Islet of Langerhans (tissue), 1 donor: ENCODE results near the gene AIF1.

Source experiments
- FAIRE-seq: peaks from one replicate; lab custom pipeline; 2011; peaks lifted over from hg19 to GRCh38; lab: Jason Lieb, UNC

AIF1 gene

DNA sequence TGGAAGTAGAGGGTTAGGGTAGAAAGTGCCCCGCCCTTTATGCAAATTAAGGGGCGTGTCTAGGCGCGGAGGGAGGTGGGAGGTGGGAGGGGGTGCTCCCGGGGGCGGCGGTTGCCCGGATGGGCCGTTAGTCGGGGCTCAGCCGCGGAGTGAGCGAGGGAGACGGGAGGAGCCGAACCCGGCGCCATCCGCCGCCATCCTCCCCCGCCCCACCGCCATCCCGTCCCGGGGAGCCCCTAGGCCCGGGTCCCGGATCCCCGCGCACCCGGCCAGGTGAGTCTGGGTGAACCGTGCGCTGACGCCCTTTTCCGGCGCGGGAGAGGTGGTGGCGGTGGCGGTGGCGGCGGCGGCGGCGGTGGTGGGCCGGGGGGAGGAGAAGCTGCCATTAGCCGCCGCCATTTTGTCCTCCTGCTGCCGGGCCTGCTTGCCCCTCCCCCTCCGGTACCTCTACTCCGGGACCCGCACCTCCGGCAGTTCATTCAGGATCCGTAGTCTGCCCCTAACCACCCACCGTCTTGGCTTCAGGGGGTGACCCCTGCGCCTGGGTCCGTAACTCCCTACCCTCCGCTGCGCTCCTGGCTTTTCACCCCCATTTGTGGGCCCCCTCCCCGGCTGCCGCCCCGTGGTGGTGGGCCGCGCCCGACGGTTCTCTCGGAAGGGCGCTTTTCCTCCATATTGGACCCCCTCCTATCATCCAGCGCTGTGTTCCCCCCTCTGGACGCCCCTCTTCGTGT, 5.7 kb downstream of the AIF1 start, which contains the start of gene PRRC2A:
PRRC2A (plus strand) TSS at position 130 of the 734 bp plus-strand sequence. CDS start 2,075 bp downstream, outside the sequence.
- no peak for FAIRE-seq

DNA sequence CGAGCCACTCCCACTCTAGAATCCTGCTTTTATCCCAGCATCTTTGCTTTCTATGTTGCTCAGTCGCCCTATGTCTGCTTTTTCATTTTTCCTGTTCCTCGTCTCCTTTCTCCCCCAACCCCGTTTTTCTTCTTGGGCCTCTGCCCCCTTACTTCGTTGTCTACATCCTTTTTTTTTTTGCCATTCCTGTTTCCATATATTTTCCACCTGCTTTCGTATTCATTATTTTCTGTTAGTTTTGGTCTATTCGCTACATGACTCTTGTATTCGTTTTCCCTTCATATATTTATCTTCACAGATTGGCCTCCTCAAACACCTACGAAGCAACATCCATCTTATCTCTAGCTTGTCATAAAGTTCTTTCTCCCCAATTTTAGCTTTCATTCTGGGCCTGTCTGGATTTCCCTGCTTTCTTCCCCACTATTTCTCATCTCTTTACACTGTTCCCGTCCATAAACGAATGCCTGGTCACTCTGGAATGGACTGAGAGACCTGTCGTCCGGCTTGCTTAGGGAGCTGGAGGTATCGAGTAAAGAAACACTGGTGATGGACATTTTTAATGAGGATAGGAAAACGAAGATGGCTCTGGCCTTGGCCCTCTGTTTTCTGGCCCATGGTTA, 6.4 kb downstream of the AIF1 start:
- no peak for FAIRE-seq

DNA sequence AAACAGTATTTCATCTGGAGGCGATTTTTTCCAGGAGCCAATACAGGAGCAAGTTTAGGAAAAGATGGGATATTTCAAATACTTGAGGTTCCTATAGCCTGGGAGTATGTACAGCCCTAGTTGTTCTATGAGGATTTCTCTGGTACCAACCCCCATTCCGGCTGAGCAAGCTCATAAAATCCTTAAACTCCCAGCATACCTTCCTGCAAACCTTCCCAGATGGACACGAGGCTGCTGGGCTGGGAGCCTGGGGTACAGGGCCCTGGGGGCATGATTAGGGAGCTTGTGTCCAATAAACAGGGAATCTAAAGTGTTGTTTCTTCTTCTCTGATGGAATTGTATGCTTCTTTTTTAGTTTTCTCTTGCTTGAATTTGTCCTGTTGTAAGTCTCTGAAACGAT, 7.0 kb downstream of the AIF1 start:
- no peak for FAIRE-seq

- no peak for FAIRE-seq
Measured at GRCh38 chr6:31622684-31623091, 7.7 kb downstream of the AIF1 start.

GRCh38 chr6:31624070-31624469, 9.0 kb downstream of the AIF1 start:
- FAIRE-seq = no peak

- FAIRE-seq = no peak
Measured at GRCh38 chr6:31626952-31627351, 11.9 kb downstream of the AIF1 start.

DNA sequence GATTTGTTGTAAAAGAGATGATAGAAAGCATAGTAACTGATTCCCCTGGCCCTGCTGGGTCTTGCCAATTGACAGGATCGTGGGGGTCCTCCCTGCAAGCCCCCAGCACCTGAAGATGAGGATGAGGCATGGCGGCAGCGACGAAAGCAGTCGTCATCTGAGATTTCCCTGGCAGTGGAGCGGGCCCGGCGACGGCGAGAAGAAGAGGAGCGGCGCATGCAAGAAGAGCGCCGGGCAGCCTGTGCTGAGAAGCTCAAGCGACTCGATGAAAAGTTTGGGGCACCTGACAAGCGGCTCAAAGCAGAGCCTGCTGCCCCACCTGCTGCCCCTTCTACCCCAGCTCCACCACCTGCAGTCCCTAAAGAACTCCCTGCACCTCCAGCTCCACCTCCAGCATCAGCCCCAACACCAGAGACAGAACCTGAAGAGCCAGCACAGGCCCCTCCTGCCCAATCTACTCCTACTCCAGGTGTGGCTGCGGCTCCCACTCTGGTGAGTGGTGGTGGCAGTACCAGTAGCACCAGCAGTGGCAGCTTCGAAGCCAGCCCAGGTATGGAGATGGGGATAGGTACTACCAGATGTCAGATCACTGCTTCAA, 12.8 kb downstream of the AIF1 start:
- no peak for FAIRE-seq

DNA sequence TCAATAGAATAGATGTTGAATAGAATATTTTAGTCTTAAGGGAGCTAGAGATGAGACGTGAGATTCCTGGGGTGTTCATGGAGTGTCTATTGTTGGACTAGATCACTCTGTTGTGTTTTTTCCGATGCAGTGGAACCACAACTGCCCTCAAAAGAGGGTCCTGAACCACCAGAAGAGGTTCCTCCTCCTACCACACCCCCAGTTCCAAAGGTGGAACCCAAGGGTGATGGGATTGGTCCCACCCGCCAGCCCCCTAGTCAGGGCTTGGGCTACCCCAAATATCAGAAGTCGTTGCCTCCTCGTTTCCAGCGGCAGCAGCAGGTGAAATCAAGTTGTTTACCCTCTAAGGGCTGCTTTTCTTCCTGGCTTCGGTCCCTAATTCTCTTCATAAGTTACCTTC, 14.0 kb downstream of the AIF1 start:
- FAIRE-seq = no peak

DNA sequence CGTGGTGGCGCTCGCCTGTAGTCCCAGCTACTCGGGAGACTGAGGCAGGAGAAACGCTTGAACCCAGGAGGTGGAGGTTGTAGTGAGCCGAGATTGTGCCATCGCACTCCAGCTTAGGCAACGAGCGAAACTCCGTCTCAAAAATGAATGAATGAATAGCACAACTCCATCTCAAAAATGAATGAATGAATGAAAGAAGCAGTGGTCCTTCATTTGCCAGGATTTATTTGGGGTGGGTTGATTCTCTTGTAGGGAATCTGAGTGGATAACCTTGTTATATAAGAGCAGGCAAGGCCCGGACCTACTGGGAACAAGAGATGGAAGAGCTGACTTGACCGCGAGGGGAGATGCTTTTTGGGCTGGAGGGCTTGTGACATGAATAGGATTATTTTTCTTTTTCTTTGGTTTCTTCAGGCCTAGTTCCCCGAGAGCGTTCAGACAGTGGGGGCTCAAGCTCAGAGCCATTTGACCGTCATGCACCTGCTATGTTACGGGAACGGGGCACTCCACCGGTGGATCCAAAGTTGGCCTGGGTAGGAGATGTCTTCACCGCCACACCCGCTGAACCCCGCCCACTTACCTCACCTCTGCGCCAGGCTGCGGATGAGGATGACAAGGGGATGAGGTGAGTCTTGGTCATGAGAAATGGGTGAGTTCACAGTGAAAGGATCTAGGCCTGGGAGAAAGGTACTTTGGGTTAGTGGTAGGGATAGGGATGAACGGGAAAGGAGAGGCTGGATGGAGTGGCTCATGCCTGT, 15.3 kb downstream of the AIF1 start:
- no peak for FAIRE-seq

GRCh38 chr6:31631209-31631608, 16.2 kb downstream of the AIF1 start:
- no peak for FAIRE-seq

DNA sequence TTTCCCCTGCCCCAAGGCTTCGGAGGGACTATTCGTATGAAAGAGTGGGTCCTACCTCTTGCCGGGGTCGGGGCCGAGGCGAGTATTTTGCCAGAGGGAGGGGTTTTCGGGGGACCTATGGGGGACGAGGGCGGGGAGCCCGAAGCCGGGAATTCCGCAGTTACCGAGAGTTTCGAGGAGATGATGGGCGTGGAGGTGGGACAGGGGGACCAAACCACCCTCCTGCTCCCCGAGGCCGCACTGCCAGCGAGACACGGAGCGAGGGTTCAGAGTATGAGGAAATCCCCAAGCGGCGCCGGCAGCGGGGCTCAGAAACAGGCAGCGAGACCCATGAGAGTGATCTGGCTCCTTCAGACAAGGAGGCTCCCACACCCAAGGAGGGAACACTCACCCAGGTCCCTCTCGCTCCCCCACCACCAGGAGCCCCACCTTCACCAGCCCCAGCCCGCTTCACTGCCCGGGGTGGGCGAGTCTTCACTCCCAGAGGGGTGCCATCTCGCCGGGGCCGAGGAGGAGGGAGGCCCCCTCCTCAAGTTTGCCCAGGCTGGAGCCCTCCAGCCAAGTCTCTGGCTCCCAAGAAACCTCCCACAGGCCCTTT, 16.7 kb downstream of the AIF1 start:
- FAIRE-seq = no peak

GRCh38 chr6:31632279-31632946, 17.4 kb downstream of the AIF1 start:
- FAIRE-seq = no peak

- no peak for FAIRE-seq
Measured at GRCh38 chr6:31633447-31633846, 18.4 kb downstream of the AIF1 start.

- FAIRE-seq = no peak
Measured at GRCh38 chr6:31634131-31634530, 19.1 kb downstream of the AIF1 start.

- FAIRE-seq = no peak
Measured at GRCh38 chr6:31634969-31635575, 20.0 kb downstream of the AIF1 start.

DNA sequence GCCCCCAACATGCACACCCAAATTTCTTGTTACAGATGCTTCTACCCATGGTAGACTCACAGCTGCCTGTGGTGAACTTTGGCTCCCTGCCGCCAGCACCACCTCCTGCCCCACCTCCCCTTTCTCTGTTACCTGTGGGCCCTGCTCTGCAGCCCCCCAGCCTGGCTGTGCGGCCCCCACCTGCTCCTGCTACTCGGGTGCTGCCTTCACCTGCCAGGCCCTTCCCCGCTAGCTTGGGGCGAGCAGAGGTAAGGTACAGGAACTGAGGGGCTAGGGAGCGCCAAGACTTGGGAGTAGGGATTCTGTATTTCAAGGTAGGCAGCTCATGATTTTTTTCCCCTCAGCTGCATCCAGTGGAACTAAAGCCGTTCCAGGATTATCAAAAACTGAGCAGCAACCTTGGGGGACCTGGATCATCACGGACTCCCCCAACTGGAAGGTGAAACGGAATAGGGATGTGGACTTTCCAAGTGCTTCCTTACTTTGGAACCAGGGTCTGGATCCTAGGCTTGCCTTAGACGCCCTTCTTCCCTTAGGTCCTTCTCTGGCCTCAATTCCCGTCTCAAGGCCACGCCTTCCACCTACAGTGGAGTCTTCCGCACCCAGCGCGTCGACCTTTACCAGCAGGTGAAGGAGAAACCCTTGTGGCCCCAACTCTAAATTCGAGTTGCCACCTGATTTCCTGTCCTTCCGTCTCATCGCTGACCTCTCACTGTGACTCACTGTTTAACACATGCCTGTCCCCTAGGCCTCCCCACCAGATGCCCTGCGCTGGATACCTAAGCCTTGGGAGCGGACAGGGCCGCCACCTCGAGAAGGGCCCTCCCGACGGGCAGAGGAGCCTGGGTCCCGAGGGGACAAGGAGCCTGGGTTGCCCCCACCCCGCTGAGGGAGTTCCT, 21.9 kb downstream of the AIF1 start:
- FAIRE-seq = no peak

GRCh38 chr6:31639043-31639442, 24.0 kb downstream of the AIF1 start:
- no peak for FAIRE-seq

DNA sequence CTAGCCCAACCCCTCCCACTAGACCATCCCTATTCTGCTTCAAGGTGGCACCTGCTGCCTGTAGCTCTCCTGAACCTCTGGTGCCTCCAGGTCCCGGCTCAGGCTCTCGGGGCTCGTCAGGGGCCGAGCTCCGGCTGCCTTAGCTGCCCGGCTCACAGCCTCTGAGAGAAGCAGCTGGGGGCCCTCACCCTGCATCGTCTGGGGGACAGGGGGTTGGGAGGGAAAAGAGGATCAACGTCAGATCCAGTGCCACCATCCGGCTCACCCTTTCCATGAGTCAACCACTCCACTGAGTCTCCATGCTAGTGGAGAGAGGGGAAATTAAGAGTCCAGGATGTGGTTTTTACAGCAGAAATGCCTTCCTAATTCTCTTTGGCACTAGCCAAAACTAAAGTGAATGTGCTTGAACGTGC, 24.4 kb downstream of the AIF1 start:
- no peak for FAIRE-seq

GRCh38 chr6:31640612-31641011, 25.6 kb downstream of the AIF1 start:
- FAIRE-seq = no peak

DNA sequence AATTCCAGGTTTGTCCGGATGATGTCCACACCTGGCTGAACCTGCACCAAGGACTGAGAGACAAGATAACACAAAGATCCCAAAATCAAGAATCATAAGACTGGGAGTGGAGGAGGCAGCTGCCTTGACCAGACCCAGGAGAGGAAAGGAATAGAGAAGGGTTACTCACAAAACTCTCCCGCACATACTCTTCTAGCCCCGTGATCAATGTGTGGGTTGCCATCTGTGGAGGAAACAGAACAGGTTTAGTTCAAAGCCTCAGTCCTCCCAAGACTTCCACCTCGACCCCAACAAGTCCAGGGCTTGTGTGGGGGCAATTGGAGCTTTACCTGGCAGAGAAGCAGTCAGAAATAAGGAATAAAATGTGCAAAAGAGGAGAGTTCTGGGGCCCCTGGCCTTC, 26.3 kb downstream of the AIF1 start:
- no peak for FAIRE-seq
